GM21723 (cell line): ENCODE measurements around the gene WDR19.

ENCODE experiments used
- ATAC-seq: cut with Tn5 transposase; IDR thresholded peaks from one replicate; pipeline ENCODE4 v1.9.1; 2021; ENCODE audit warnings: mild to moderate bottlenecking, moderate library complexity; ENCODE audit not compliant: unreplicated experiment

Gene WDR19

GRCh38 chr4:39295784-39296183 is 113.5 kb downstream of the WDR19 start:
- ATAC-seq, result no peak

- no peak for ATAC-seq
These were observed 120.6 kb downstream of the WDR19 start for GRCh38 chr4:39302901-39303300.

GRCh38 chr4:39303871-39304270 is 121.5 kb downstream of the WDR19 start:
- ATAC-seq, result no peak

- ATAC-seq, result no peak
These were observed 122.3 kb downstream of the WDR19 start for GRCh38 chr4:39304651-39305050.

GRCh38 chr4:39305912-39306677 is 123.8 kb downstream of the WDR19 start:
- ATAC-seq, result no peak

GRCh38 chr4:39308611-39309010 is 126.3 kb downstream of the WDR19 start:
- ATAC-seq, result no peak

GRCh38 chr4:39312816-39313215 is 130.5 kb downstream of the WDR19 start:
- no peak for ATAC-seq

- no peak for ATAC-seq
These were observed 137.3 kb downstream of the WDR19 start for GRCh38 chr4:39319676-39320075.

GRCh38 chr4:39320381-39321115 is 138.2 kb downstream of the WDR19 start:
- ATAC-seq, result no peak

- ATAC-seq, result no peak
These were observed 141.5 kb downstream of the WDR19 start for GRCh38 chr4:39323821-39324220.

- no peak for ATAC-seq
These were observed 142.1 kb downstream of the WDR19 start for GRCh38 chr4:39324446-39324845.

GRCh38 chr4:39324897-39325613 is 142.7 kb downstream of the WDR19 start:
- ATAC-seq, result no peak

- ATAC-seq, result no peak
These were observed 144.2 kb downstream of the WDR19 start for GRCh38 chr4:39326468-39326977.

- no peak for ATAC-seq
These were observed 148.0 kb downstream of the WDR19 start for GRCh38 chr4:39330353-39330752.

GRCh38 chr4:39331191-39331590 is 148.9 kb downstream of the WDR19 start:
- no peak for ATAC-seq
